Tracheal epithelial cell (primary cell): ENCODE results near the gene LPGAT1. TPM values are rescaled to one million over a fixed set of nuclear protein-coding genes. Genes with fewer than 3 reads are reported as not detected.

Experiments
- total RNA-seq: library from RNA; depleted of rRNA; stranded (reverse); fragments of >200 nt; gene quantifications from 2 replicates; pipeline ENCODE4 v1.2.1, GENCODE V29; 2014

The LPGAT1 gene
- 42.4 and 55.2 TPM in 2 replicates for total RNA-seq

GRCh38 chr1:211830328-211831142 lies at the start of gene LPGAT1:
LPGAT1 (minus strand) TSS chr1:211830763; CDS start chr1:211829296, 1,467 bp downstream.

Other genes with a start within 250 kb of the LPGAT1 start
- 0.43 and 4.8 TPM in 2 replicates for gene NEK2, start 155.1 kb downstream of the LPGAT1 start, total RNA-seq
- 14.2 and 22.6 TPM in 2 replicates for gene INTS7, start 204.8 kb upstream of the LPGAT1 start, total RNA-seq
- gene DTL, start 205.0 kb upstream of the LPGAT1 start, total RNA-seq, result 3.0 and 6.5 TPM in 2 replicates